Fibroblast of peridontal ligament (primary cell): ENCODE data around the gene GRN.
"Not testable (repeated sequence)": the region's sequence is repeated elsewhere in the genome, so short reads cannot be mapped to it uniquely, and the experiment has no call there.

Experiments
- DNase-seq: peaks from one replicate; pipeline ENCODE4 v3.0.0-alpha.2; 2010; ENCODE audit errors: extremely low read depth

Gene GRN

DNA sequence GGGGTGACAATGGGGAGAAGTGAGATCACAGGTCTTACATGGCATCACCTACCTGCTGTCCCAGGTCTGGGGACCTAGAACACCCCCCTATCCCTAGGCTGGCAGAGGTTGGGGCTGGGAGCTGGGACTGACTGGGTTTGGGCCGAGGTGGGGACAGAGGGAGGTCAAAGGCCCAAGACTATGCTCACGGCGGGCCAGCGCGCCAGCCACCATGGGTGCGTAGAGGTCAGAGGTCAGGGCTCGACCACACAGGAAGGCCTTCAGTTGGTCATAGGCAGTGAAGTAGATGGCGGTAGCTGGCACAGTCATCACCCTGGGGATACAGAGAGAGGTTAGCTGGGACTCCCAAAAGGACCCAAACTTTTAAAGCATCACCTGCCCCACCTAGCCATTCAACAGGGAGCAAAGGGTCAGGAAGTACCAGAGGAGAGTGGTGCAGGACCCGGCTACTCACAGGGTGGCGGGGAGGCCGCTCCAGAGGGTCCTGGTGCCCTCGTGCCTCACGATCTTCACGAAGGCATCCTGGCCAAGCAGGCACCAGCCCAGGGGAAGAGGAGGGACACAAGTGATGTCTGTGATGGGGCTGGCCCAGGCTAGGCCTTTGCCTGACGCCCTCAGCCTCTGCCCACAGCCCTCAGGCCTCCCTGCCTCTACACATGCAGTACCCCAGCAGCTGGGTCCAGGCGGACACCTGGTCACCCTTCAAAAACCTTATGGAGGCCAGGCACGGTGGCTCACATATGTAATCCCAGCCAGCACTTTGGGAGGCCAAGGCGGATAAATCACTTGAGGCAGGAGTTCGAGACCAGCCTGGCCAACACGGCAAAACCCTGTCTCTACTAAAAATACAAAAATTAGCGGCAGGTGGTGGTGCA lies 23.6 kb upstream of the GRN start:
- no peak for DNase-seq

DNA sequence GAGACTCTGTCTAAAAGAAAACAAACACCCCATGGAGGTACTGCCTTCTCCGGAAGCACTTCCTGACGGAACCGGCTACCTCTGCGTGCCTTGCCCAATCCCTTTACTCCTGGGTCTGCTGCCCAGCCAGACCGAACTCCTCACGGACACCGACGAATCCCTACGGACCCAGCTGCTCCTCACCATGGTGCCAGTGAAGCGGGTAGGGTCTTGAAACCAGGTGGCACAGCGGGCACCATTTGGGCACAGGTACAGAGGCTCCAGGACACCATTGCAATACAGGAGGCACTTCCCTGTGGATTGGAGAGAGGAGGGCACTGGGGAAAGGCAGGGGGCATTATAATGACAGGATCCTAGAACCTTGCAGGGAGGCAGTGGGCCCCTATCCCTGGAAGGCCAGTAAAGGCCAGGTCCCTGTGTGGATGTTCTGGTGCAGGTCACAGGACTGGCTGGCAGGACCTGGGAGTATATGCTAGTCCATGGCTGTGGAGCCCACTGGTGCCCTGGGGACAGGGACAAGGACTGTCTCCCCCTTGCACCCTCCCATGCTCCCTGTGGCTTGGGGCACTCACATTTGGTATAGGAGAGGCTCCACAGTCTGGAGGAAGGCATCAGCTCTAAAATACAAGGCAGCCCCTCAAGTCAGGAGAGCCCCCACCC lies 22.7 kb upstream of the GRN start:
- no peak for DNase-seq

DNA sequence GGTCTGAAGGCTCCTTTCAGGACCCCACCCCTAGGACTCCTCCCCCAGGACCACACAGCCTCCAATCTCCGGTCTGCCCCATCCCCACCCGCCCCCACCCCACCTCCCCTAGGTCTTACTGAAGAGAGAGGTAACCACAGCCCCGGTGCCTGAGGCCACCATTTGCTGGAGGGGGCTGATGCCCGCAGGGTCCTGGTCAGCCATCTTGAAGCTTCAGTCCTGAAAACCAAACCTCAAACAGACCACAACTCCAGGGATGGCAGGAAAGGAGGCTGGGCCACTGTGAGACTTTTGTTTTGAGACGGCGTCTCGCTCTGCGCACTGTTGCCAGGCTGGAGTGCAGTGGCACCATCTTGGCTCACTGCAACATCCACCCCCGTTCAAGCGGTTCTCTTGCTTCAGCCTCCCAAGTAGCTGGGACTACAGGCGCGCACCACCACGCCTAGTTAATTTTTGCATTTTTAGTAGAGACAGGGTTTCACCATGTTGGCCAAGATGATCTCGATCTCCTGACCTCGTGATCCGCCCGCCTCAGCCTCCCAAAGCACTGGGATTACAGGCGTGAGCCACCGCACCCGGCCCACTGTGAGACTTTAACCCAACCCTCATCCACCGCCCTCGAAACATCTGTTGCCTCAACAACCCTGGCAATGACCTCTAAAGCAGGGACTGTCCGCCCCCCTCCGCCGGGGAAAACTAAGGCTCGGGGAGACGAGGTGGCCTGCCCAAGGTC lies 21.6 kb upstream of the GRN start:
- no peak for DNase-seq

DNA sequence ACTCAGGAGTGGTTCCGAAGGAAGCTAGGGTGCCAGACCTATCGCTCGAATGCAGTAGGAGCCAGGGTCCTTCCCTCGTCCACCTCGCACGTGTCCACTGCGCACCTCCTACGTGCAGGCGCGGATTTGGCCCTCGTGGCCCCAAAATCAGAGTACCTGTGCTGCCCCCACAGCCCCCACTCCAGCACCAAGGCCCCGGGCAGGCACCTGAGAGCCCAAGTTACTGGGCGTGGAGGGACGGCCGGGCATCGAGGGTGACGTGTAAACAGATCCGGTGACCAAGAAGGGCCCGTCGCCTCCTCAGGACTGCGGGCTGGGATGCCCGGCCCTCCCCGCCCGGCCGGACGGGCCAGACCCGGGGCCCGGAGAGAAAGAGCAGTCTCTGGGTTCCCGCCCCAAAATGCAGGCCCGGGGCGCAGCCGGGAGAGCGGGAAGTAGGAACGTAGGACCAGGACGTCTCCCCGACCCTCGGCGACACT lies 21.0 kb upstream of the GRN start:
- no peak for DNase-seq

DNA sequence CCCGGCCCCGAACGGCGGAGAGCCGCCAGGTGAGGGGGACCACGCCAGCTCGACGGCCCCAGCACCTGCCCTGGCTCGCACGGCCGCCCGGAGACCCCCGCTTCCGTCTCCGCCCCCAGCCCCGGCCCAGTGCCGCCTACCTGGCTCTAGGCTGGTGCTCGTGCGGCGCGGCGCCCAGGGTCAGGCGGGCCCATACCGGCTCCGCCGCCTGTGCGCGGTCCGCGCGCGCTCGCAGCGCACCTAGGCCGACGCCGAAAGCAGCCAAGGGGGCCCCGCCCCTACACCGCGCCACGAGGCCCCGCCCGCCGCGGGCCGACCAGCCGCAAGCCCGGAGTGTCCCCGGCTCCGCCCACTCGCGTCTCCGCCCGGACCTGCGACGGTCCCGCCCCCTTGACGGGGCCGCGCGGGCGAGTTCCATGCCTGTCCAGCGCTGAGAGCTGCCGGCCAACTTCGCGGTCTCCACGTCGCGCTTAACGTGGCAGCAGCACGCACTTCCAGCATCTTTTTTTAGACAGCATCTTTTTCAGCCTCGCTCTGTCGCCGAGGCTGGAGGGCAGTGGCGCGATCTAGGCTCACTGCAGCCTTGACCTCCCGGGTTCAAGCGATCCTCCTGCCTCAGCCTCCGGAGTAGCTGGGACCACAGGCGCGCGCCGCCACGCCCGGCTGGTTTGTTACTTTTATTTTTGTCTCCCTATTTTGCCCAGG lies 20.4 kb upstream of the GRN start, which contains the start of gene SLC25A39:
Gene SLC25A39 (minus strand): TSS at position 253 of the 705 bp plus-strand sequence. CDS start 1,261 bp downstream, outside the sequence.
- DNase-seq: peak; percentile 88

DNA sequence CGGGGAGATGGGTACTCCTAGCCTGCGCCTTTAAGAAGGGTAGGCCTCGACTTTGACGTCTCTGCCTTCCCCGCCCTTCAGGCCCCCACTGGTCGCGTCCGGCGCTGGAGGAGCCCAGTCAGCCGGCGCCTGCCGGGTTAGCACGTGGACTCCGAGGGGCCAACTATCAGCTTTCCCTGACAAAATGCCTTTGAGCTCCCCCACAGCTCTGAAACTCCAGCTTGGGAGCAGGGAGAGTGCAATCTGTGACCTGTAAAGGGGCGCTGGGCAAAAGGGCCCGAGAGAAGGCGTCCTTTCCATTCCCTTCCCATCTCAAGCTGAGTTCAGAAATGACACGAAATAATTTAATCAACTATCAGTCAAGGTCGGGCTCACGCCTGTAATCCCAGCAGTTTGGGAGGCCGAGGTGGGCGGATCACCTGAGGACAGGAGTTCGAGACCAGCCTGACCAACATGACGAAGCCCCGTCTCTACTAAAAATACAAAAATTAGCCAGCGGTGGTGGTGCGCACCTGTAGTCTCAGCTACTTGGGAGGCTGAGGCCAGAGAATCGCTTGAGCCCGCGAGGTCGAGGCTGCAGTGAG lies 18.1 kb upstream of the GRN start:
- peak; percentile 95 for DNase-seq

DNA sequence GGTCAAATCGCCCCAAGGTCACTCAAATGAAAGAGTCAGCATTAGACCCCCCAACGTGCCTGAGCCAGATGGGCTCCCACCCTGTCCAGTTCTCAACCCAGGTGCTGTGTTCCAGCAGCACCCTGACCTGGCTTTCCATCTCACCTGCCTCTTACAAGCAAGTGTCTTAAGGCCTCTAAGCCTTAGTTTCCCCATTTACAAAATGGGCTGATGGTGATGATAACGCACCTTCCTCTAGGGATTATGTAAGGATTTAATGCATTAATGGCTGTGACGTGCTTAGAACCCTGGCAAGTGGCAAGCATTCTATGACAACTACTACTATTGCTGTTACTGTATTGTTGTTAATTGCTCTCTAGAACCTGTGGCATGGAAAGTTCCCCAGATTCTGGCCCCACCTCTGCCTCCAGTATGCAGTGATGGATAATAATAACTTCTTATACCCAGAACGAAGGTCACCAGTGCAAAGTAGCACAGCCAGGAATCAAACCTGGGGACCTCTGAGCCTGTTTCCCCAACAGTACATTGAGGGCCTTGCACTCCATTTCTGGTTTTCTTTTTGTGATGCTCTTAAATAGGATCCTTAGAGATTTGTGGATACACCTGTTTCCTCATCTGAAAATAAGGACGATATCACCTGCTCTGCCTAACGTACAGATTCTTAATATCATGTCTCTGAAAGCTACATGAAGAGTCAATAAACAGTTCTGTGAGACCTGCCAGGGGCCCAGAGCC lies 17.2 kb upstream of the GRN start:
- DNase-seq: no peak

DNA sequence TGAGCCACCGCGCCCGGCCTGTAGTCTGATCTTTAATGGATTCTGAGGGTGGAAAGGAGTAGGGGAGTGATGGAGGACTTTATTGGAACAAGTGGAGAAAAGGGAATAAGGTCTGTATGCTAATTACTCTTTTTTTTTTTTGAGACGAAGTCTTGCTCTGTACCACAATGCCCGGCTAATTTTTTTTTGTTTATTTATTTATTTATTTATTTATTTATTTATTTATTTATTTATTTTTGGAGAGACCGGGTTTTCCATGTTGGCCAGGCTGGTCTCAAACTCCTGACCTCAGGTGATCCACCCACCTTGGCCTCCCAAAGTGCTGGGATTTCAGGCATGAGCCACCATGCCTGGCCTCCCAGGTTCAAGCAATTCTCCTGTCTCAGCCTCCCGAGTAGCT lies 15.6 kb upstream of the GRN start:
- DNase-seq: not testable (repeated sequence)

DNA sequence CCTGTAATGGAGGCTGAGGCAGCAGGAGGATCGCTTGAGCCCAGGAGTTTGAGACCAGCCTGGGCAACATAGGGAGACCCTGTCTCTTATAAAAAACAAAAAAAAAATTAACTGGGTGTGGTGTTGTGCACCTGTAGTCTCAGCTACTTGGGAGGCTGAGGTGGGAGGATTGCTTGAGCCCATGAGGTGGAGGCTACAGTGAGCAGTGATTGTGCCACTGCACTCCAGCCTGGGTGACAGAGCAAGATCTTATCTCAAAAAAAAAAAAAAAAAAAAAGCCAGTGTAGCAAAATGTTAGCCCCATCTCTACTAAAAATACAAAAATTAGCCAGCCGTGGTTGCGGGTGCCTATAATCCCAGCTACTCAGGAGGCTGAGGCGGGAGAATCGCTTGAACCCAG lies 14.8 kb upstream of the GRN start:
- not testable (repeated sequence) for DNase-seq

DNA sequence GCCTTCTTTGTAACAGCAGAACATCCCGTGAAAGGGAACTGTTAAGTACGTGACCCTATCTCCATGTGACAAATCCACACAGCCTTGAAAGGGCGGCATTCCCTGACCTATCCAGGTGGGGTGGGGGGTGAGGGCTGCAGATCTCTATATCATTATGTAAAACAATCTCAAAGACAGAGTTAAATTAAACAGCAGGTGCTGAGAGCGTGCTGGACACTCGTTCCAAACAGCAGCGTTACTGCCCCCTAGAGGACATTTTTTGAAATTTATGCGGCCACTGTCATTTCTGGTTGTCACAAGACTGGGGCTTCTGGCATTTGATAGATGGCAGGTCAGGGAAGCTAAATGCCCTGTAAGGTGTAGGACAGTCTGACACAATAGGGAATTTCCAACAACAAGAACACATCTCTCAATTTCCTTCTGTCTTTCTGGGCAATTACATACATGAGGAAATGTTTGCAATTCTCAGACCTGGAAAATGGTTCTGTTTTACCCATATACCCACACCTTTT lies 13.8 kb upstream of the GRN start:
- DNase-seq: peak; percentile 79

DNA sequence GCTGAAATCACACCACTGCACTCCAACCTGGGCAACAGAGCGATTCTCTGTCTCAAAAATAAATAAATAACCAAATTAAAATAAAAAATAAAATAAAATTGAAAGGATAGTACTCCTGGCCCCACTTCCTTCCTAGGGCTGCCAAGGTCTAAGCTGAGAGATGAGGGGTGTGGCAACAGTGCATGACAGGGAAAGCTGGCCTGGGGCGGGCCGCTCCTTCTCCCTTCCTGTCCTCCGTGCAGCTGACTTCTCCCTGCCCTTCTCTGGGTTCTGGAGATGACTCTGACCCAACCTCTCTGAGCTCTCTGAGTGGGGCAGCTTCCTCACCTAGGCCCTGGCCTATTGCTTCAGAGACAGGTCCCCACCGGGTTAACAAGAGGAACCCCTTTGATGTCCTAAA lies 11.7 kb upstream of the GRN start:
- DNase-seq: no peak

DNA sequence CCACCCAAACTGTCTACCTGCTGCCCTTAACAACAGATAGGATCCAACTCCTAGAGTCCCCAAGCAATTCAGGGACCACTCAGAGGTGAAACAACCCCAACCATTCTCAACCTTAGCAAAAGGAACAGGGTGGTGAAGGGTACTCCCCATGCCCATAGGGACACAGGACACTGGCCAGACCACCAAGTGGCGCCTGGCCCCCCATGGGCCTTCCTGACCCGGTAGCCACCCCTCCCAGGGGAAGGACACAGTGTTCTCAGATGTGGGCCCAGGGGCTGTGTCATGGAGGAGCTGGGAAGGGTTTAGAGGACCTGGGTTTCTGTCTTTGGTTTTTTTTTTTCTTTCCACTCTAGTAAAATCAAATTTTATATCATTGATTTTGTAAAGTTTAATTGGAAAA lies 10.8 kb upstream of the GRN start:
- no peak for DNase-seq

DNA sequence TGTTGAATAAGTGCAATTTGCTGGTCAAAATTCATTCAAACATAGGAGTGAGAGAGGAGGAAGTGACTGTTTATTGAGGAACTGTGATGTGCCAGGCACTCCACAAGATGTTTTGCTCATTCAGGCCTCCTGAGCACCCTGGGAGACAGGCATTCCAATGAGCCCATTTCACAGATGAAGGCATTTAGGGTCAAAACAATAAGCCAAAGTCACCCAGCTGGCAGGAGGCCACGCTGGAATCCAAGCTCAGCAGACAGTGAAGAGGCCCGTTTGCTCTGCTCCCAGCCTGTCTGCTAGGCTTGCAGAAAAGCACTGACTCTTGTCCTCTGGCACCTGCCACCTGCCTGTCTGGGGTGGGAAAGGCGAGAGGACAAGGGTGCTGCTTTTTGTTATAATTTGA lies 10.4 kb upstream of the GRN start:
- DNase-seq: no peak

DNA sequence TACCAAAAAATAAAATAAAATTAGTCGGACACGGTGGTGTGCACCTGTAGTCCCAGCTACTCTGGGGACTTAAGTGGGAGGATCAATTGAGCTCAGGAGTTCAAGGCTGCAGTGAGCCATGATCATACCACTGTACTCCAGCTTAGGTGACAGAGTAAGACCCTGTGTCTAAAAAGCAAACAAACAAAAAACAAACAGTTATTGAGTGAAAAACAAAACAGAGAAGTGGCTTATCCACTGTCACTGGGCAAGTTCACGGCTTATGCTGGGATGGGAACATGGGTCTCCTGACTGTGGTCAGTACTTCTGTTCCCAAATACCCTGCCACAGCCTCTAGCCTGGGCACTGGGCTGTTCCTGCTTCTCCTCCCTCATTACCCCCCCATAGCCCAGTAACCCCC lies 9.5 kb upstream of the GRN start:
- DNase-seq: no peak

DNA sequence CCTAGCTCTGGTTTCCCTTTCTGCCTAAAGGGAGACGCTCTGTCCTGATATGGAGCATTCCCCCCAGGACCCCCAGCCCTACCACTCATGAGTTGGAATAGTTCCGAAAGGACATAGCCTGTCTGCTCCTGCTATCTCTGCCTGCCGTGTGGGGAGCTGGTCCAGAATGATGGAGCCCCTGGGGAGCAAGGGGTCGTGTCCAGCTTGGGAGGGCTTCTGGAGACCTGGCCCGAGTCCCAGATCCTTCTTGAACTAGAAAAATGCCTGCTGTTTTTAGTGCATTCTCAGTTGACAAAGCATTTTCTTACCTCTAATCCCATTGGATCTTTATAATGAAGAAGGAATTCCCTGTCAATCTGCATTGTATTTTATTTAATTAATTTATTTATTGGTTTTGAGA lies 9.1 kb upstream of the GRN start:
- no peak for DNase-seq

DNA sequence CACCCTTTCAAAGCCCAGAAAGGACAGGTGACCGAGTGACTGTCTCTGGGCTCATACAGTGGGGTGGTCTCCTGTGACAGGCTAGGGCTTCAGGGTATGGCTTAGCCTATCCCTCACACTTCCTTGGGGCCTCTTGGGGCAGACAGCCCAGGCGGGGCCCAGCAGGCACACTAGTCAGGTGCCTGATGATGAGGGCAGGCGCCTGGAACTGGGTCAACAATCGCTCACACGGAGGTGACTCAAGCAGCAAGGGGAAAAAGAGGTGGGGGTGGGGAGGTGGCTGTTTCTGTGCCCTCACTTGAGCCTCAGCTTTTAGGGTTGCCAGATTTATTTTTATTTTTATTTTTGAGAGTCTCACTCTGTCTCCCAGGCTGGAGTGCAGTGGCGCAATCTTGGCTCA lies 6.4 kb upstream of the GRN start:
- DNase-seq: no peak

DNA sequence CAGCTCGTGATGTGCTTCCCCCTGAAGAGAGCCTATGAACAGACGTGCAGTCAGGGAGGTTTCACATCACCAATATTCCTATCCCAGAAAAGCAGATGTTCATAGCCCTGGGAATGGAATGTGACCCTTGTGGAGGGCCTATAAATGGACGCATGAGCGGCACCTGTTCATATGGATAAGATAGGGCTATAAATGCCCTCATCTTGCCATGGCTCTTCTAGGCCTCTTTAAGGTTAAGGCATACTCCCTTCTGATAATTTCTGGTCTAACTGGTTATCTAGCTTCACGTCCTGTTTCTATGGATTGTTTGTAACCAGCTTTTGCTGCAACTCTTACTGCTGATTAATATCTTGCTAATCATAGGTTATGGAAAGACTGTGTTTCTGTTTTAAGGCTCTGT lies 4.5 kb upstream of the GRN start:
- not testable (repeated sequence) for DNase-seq

DNA sequence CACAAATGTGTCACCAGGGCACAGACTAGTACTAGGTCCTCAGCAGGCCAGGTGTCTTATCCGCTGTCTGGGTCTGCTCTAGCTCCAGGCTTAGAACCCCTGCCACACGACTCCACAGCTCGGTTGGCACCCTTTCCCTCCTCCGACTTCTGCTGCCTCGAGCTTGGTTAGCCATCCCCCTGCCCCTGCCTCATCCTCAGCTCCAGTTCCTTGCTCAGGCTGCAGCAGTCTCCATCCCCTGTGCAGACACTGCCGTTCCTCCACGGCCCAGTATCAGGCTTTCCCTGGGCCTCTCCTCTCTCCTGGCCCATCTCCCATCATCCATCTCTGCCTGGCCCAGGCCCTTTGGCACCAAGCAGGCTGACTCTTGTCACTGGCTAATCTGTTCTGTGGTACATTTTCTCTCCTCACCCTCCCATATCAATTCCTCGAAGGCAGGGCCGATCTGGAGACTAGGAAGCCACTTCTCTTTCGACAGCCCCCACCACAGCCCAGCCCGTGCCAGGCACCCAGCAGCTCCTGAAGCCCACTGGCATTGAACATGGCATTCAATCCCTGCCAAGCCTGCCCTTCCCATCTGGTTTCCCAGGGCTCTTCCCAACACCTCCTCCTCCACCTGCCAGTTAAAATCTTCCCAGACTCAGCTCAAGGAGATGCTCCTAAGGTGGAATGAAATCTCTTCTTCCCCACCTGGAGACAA lies 1.4 kb upstream of the GRN start:
- no peak for DNase-seq

DNA sequence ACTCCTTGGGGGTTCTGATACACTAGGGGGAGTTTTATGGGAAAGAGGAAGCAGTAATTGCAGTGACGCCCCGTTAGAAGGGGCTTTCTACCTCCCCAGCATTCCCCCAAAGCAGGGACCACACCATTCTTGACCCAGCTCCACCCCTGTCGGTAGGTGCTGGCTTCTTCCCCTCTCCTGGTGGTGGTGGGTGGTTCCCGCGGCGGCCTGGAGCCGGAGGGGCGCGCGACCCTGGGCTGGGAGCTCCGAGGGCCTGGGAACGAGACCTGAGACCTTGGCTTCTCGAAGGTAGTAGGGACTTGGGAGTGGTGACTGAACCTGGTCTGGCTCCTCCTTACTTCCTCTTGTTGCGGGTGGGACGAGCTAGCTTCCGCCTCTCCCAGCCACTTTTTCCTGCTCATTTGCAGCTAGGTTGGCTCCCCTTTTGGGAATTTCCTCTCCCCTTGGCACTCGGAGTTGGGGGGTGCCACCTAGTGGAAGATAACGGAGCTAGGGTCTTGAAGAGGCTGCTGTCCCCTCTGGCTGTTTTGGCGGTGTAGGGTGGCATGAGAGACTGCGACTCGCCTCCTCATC lies 438 bp downstream of the GRN start:
- peak; percentile 62 for DNase-seq
